GM04503 (cell line): ENCODE measurements around the gene PON3.

Source experiments
- DNase-seq: peaks from one replicate; pipeline ENCODE4 v3.0.0-alpha.2; 2012; ENCODE audit warnings: low read depth

The PON3 gene

DNA sequence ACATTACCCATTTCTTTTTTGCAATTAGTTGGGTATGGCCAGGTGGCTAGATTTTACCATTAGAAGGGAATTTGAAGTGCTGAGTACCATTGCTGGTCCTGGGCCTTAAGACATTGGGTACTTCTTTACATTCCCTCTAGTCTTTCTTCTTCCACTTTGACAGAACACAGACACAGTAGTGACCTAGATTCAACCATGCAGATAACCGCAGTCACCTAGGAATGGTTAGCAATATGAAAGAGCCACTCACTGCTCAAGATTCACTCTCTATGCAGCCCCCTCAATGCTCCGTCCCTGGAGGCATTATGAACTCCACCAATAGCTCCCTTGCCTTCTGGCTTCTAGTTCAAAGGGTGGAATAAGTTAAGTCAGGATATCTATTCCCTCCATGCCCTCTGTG lies 55.7 kb downstream of the PON3 start:
- no peak for DNase-seq

DNA sequence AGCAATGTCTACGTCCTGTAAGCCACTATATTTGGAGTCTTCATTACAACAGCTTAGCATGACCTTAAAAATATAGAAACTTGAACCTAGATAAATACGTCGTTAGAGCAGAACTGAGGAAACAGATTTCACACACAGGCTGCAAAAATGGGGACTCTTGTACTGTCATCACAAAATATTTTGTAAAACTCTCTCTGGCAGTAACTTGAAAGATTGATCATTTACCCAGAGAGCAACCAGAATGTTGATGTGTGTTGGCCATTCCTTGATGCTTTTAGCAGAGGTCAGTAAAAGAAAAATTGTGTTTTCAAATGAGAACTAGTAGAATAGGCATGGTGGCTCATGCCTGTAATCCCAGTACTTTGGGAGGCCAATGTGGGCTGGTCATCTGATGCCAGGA lies 57.3 kb downstream of the PON3 start:
- DNase-seq: no peak

DNA sequence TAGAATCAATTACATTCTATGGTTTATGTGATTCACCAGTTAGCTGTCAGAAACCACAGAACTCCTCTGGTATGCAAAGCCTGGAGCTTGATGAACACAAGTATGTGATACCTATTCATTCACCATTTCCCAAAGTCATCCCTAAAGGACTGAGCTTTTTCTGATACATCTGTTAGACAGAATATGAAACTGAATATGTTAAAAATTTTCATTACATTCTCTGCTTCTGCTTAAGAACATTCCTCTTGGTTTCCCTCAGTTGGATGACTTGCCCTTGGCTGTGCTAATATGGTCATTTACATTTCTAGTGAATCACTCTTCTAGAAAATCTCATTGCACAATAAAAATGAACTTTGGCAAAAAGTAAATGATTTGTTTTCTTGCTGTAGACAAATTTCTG lies 61.1 kb downstream of the PON3 start:
- peak; percentile 53 for DNase-seq

DNA sequence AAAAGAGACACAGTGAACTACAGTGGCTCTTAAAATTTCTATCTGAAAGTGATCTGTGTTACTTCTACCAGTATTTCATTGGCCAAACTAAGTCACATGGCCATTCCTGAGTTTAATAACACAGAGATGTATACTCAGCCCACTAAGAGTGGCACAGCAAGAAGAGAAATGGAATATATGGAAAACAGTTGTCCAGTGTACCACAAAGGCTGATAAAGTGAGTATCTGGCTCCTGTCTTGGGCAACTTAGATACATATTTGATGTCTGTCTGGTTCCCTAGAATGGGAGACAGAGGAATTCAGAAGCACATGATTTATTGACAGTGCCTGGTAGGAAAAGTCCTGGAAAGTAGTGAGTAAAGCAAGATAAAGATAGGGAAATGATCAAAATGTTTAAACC lies 61.7 kb downstream of the PON3 start:
- DNase-seq: no peak

DNA sequence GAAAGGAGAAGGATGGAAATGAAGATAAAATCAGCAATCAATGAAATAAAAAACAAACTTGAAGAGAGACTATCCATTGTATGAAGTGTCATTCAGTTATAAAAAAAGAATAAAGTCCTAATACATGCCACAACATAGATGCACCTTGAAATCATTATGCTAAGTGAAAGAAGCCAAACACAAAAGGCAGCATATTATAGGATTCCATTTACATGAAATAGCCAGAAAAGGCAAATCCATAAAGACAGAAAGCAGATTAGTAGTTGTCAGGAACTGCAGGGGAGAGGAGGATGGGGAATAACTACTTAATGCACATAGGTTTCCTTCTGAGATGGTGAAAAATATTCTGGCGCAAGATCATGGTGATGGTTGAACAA lies 65.2 kb downstream of the PON3 start:
- DNase-seq: no peak

DNA sequence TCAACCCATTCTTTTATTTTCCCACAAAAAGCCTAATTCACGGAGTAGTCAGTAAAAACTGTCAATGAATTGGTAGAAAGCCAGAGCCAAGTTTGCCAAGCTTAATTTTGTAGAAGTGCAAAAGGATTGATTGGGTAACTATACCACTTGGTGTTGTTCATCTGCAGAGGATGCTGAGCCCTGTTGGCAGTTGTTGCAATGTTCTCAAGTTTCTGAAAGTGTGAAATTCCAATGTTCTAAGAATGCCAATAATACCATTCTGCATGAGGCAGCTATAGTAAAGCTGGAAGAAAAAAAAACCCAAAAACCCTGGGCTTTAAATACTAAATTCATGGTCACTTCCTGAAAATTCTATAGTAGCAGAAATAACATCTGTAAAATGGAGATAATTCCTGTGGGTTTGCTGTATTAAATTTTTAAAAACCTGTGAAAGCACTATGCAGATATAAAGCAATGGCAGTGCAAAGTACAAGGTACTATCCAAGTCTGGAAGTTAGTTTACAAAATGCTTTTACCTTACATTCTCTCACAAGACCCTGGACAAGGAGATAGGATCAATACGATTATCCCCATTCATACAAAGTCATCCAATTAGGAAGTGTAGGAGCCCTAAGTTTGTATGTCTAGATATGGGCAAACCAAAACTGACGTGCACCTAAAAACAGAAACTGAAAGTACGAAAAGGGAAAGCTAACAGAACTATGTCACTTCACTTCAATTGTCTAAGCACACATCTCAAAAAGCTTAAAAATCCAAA lies 65.8 kb downstream of the PON3 start:
- DNase-seq: no peak

DNA sequence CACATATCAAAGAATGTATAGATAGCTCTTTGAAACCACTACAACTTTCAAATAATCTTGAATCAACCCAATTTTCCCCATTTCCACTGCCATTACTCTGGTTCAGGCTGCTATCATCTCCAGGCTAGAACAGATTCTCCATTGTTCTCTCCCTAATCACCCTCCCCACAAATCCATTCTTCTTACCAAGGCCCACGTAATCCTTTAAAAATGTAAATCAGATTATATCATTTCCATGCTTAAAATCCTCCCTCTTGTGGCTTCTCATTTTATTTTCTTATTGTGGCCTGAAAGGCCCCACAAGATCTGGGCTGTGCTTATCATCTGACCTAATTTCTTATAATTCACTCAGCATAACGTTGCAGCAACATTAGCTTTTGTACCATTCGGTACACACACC lies 68.8 kb downstream of the PON3 start:
- no peak for DNase-seq

DNA sequence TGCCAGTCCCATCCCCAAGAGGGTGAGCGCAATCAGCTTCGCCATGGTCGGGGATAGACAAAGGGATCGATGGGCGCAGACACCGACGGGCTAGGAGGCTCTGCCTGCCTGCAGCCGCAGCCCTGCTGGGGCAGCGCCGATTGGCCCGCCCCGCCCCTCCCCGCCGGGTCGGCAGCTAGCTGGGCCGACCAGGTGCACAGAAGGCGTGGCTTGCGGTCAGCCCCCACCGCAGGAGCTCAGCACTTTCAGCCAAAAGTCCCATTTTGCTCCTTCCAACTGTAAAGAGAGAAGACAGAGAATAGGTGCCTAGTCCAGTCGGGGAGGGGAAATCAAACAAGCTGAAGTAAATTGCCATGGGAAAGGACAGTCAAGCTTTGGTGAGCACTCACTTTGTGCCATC lies 71.7 kb downstream of the PON3 start, which contains the start of gene PON1:
Gene PON1 (minus strand): TSS at position 102 of the 400 bp plus-strand sequence. CDS start 57 bp downstream, at position 45.
- DNase-seq: no peak

DNA sequence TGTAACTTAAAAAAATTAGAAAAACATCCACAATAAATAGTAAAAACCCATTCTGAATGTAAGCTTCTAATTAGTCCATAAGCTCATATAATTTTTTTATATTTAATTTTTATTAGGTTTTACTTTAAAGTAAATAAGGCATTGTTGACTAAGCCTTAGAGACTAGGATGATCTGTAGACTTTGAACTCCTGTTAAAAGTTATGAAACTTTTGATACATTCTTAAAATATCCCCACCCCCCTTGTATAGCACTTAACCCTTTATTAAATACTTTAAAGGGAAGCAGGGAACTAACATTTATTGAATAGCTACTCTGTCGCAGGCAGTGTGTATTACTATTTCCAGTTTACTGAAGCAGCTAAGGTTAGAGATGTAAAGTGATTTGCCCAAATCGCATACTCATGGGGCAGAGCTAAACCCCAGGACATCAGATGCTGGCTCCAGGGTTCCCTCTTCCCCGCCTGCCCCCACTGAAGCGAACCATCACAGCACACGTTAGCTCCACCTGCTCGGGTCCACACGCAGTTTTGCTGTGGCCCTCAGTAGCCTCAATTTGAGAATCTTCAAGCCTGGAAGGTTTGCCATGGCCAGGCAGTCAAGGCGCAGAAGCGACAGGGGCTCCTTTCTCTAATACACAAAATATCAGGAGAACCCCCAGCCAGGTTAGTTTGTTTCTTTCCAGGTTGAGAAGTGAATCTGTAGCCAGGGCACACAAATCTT lies 72.6 kb downstream of the PON3 start:
- no peak for DNase-seq

DNA sequence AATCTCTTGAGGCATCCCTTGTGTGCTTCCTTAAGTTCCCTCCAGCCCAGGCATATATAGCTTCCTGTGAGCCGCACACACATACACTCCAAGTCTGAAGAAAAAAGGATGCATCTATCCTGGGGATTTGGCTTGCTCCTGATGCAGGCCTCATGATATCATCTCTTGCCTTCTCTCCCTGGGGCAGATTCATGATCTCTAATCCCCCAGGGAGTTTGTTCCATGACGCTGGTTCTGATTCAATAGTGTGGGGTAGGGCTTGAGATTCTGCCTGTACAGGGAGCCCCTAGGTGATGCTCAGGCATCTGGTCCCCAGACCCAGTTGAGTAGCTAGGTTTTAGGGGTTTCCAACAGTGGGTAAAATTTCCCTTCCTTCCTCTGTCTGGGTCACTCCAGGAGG lies 73.3 kb downstream of the PON3 start:
- DNase-seq: no peak

DNA sequence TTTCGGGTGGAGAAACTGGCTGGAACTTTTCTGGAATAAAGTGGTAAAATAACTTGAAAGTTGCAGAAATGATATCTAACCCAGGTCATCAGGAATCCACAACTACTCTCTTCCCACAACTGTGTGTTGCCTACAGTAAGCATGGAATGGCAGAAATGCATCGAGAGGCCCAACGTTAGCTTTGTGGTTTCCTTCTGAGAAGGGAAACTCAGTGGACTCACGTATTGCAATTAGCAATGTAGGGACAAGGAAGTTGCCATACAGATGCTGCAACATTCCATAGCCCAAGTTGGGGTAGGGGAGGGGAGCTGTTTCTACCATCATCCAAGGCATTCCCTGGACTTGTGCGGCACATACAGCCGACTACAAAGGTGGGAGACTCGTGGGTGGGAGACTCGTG lies 73.8 kb downstream of the PON3 start:
- no peak for DNase-seq

DNA sequence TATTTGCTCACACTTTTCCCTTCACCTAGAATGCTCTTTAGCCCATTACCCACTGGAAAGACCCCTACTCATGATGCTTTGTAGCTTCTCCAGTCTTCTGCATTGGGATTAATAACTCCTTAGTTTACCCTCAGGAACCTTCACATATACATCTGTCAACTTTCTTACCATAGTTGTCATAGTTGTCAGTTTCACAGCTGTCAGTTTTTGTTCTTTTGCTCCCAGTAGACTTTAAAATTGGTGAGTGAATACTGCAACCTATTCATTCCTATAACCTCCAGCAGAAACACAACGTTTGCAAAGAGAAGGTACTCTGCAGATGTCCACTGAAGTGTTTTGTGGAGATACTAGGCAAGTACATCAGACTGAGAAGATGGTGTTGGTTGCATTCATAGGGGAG lies 74.5 kb downstream of the PON3 start:
- DNase-seq: no peak

DNA sequence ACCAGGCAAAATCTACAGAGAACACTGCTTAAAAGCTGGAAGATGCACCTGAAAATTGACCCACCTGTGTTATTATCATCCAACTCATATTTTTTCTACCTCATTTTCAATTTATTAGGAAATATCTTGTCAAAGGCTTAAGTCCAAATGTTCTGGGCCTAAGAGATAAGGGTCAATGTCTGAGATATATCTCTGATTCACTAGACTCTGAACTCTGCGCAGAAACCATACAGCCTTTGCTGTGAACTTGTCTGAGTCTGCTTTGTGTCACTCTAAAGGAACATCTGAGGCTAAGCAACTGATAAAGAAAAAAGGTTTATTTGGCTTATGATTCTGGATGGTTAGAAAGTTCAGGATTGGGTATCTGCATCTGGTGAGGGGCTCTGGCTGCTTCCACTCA lies 75.5 kb downstream of the PON3 start:
- no peak for DNase-seq

DNA sequence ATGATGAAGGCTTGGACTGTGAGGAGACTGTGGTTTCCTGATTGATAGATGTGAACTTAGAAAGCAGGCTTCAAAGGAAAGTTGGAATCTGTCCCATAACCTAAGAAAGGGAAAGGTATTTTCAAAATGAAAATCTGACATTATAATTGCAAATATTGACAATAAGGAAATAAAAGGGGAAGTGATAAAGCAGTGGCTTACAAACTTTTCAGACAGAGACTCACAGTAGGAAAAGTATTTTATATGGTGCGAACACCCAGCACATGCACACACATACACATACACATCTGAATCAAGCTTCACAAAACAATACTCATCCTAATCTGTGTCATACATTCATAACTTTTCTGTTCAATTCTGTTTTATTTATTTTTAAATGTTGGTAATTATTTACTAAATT lies 76.6 kb downstream of the PON3 start:
- no peak for DNase-seq

DNA sequence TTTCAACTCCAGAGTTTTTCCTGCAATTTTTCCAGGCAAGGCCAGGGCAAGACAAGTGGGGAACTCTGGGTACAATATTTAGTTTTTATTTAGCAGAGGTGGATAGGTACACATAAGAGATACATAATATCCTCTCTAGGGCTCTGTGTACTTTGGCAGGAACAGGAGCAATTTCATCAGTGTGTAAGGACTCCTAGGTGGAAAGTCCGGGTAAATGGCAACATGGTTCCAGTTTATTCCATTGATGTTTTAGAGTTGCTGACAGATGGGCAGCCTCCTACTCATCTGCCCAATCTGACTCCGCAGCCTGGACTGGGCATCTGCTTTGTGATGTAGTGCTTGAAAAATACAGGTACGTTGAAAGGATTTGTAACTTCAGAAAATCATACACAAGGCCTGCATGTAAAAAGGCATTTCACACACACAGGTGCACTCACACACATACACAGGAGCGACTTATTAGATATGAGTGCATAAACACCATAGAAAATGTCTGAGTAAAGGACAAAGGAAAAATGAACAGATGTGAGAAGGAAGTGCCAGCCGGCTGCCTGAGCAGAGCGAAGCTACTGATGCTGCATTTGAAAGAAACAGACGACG lies 77.6 kb downstream of the PON3 start:
- no peak for DNase-seq

DNA sequence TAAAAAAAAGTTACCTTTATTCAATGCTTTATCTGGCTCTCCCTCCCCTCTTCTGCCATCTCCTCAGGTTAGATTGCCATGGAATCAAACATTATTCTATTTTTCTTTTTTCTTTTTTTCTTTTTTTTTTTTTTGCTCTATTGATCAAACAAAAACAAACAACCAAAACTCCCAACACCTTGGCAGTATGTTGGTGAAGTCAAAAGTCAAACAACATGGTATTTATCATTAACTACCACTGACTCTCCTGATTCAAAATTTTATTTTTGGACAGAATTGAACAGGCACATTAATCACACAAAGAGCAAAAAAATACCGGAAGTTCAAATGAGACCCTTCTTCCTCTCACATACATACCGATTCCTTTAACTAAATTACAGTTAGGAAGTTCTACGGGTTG lies 78.2 kb downstream of the PON3 start:
- DNase-seq: no peak

DNA sequence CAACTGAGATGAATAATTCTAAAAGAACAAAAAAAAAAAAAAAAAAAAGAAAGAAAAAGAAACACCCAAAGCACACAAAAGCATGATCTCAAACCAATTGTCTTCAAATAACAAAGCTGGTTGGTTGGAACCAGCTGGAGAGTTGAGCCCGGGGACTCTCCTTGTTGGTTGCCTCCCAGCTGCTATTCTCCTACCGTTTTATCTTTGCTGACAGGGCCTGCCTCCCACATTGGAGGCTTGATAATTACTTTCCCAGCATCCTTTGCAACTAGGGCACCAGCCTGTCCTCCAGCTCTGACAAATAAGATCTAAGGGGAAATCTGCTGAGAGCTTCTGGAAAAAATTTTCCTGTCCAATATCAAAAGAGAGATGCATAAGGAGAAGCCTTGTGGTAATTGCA lies 78.6 kb downstream of the PON3 start:
- no peak for DNase-seq

DNA sequence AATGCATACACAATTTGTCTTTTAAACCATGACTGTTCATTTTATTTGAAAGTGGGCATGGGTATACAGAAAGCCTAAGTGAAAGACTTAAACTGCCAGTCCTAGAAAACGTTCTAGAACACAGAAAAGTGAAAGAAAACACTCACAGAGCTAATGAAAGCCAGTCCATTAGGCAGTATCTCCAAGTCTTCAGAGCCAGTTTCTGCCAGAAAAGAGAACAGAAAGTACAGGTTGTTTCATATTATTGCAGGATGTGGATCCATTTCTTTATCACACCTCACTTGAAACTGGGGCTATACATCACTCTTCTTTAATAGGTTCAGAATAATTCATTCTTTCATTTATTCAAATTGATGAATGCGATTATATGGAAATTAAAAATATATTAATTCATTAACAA lies 79.6 kb downstream of the PON3 start:
- DNase-seq: no peak

DNA sequence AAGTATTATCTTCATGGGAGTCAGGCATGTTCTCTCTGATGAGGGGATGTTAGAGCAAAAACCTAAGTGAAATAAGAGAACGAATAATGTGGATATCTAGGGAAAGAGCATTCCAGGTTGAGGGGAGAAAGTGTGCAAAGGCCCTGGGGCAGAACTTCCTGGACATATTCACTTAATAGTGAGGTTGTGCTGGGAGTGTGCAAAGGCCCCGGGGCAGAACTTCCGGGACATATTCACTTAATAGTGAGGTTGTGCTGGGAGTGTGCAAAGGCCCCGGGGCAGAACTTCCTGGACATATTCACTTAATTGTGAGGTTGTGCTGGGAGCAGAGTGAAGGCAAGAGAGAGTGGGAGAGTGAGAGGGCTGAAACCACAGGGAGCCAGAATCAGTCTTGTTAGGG lies 83.6 kb downstream of the PON3 start:
- no peak for DNase-seq

DNA sequence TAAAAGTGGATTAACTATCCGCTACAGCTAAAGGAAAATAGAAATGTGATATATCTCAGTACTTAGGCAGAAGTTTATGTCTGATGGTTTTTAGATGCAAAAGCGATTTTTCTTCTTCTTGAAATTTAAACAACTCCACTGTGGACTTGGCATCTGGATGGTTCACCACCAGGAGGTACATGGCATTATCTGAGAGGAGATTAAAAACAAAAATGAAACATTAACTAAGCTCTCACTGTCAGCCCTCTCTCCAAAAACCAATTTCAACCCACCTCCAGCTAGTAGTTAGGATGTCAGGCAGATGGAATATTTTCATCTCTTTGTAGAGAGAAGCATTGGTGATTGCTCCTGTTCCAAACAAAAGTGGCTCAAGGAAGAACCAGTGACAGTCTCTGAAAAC lies 84.8 kb downstream of the PON3 start:
- DNase-seq: no peak

DNA sequence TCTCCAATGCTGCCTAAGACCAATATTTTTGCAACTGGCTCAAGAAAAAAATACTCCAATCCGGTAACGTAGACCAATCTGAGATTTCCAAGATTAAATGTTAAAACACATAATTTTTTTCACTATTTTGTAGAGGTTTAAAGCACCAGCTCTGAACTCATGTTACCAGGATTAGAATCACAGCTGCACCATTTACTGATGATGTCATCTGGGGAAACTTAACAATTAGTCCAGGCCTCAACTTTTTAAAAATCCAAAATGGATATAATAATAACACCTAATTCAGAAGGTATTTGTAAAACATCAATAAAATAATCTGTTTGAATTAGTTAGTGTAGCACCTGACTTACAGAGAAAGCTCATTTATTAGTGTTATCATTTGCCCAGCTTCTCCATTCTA lies 86.2 kb downstream of the PON3 start:
- DNase-seq: no peak
